Measurements from ENCODE around the gene GPD1.

GPD1 gene

DNA sequence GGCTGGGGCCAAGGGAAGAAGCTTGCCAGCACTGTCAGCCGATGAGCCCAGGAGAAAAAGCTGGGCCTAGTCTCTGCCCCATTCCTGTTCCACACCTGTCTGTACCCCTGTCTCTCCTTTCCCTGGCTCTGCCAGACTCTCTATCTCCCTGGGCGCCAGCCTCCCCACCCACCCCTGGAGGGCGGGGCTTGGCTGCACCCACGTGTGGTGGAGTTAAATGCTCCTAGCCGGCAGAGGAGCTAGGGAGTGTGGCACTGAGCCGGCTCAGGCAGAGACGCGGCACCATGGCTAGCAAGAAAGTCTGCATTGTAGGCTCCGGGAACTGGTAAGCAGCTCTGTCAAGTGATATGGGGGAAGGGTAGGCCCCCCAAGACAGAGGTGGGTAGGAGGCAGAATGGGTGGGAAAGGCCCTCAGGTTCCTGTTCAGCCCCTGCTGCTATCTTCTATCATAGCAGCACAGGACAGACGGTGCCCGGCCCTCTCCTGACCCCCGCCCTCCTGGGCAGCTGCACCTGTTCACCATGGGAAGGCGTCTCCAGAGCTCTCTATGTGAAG lies at the start of gene GPD1:
TSS of gene GPD1 (plus strand) at position 242 of the 555 bp plus-strand sequence. CDS start at position 285, 43 bp downstream.
- peak; percentile 48 to 60 for DNase-seq

DNA sequence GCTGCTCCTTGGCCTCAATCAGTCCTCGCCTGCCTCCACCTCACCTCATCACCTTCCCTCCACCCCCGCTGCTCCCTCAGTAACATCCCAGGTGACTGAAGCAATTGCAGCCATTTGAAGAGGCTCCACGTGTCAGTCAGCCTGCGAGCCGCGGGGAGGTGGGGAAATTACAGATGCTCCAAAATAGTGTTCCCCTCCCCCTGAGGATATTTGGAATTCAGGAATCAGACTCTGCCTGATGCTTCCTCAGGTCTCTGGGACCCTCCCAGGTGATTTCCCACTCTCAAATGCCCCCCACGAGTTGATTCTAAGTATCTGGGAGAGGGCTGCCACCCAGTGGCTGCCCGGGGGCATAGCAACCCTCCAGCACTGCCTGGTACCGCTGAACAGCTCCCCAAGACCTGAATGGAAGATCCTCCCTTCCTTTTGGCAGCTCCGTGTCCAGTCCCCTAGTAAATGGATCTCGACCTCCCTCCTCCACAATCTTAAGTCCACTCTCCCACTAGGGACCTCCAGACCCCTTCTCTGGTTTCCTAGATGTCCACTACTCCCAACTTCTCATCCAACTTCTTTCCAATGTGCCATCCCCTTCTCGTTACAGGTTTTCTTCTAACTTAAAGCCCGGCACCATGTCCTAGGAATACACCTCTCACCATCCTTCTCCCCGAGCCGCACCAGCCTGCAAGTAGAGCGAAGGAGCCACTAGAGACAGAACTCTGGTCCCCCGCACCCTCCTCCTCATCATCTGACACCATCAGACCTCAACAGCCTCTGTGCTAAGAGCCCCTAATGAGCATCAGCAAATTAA lies 47.8 kb upstream of the GPD1 start:
- DNase-seq, result peak; percentile 76

DNA sequence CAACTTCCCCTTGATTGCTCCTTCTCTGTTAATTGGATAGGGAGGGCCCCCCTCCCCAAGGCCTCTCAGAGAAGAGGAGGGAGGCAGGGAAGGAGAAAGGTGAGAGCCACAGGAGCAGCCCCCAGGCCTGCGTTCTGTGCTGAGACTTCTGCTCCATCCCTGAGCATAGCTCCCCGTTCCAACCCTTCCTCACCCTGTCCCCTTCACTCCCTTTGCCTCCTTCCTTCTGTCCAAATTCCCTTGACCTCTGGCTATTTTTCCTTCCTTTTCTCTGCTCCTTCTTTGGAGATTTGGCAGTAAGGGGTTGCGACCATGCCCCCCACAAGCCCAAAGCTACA lies 47.2 kb upstream of the GPD1 start:
- DNase-seq, result peak in 1 of 2 experiments; percentile 41

DNA sequence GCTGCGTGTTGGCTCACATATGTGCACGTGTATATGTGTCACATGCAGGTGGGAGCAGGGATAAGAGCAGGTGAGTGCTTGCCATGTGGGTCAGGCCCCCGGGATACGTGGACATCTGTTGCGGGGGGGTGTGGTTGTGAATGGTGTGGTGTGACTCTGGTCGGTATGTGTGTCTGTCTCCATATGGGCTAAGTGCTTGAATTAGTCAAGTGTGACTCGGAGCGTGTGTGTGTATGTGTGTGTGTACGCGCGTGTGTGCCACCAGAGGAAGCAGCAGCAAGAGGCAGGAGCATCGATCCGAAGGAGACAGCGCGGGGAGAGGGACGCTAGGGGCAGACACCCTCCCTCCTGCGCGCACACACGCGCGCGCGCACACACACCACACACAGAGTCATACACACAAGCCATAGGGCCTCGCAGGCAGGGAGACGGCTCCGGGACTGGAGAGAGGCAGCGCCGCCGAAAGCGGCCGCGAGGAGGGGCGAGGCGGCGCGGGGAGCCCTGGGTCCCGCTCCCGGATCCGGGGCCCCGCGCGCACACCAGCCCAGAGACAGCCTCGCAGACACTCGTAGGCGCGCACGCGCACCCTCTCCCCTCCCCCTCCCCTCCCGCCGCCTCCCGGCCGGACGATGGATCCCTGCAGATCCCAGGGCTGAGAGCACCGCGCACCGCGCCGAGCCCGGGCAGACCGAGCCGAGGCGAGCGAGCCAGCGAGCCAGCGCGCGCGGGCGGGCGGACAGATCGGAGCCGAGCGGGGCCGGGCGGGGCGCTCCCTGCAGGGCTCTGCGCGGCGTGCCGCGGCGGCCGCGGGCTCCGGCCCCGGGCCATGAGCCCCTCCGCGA lies 46.6 kb upstream of the GPD1 start, which contains the start of gene ASIC1:
TSS of gene ASIC1 (plus strand) at position 597 of the 842 bp plus-strand sequence. CDS start 1,171 bp downstream, outside the sequence.
- peak; percentile 72 to 79 for DNase-seq

DNA sequence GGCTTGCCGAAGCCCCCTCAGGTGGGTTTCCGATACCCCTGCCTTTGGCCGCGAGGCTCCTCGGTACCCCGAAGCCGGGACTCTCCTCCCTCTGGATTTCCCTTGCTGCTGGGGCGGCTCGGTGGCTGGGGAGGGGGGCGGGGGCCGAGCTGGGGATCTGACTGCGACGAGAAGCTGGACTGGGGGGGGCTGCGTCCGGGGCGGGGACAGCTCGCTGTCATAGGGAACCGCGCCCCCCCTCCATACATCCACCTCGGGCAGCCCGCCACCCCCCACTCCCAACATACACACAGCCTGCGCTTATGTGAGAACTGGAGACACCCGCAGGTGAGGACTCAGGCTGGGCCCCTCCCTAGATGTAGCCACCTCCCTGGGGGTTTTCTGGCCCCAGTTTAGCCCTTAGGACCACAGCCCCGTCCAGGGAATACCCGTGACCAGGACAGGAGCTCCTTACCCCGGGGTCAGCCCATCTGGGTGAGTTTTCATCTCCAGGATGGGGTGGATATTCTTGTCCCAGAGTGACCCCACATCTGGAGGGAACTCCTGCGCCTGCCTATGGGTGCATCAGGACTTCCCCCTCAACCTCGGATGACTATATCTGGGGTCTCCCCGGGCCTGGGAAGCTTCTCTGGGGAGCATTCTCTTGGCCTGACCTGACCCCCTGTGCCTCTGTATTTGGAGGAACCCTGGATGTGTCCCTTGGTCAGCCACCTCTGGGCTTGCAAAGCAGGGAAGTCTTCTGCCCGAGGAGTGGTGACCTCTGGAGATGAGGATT lies 45.7 kb upstream of the GPD1 start:
- DNase-seq, result peak; percentile 38 to 46

DNA sequence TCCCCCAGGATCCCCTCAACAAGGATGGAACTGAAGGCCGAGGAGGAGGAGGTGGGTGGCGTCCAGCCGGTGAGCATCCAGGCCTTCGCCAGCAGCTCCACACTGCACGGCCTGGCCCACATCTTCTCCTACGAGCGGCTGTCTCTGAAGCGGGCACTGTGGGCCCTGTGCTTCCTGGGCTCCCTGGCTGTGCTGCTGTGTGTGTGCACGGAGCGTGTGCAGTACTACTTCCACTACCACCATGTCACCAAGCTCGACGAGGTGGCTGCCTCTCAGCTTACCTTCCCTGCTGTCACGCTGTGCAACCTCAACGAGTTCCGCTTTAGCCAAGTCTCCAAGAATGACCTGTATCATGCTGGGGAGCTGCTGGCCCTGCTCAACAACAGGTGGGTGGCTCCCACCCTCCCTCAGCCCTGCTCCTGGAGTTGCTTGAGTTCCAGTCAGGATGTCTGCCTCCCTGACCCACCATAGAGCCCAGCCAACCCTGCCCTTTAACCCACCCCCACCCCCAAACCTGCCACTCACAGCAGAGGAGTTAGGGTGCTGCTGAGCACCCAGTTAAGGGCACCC lies 45.0 kb upstream of the GPD1 start:
- peak; percentile 40 to 51 for DNase-seq

DNA sequence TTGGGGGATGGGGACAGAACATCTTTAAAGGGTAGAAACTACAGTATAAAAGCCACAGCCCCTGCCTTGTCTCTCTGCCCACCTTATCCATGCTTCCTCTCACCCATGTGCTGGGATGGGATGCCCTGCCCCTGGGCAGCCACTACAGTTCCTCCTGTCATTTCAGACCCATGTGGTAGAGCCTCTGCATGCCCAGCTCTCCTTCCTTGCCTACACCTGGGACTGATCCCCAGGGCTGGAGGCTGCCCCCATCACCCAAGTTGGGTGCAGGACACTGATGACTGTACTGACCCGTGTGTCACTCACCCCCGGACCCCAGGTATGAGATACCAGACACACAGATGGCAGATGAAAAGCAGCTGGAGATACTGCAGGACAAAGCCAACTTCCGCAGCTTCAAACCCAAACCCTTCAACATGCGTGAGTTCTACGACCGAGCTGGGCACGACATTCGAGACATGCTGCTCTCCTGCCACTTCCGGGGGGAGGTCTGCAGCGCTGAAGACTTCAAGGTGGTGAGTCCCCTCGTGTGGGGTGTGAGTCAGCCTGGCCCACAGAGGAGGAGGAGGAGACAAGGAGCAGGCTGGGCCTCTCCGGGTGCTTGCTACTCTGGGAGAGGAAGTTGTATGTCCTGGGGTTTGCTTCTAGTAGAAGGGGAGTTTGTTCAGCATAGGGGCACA lies 44.2 kb upstream of the GPD1 start:
- peak; percentile 75 to 81 for DNase-seq

DNA sequence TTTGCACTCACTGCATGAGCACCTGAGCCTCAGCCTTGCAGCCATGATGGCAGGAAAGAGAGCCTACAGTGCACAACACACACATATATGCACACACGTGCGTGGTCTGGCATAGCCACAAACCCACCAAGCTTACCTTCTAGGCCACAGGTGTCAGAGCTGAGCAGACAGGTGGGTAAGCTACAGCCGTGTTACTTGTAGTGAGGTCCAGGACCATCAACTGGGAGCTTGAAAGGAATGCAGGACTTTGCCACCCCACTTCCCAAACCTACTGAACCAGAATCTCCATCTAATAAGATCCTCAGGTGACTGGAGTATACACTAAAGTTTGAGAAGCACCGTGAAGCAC lies 43.7 kb upstream of the GPD1 start:
- DNase-seq, result no peak

DNA sequence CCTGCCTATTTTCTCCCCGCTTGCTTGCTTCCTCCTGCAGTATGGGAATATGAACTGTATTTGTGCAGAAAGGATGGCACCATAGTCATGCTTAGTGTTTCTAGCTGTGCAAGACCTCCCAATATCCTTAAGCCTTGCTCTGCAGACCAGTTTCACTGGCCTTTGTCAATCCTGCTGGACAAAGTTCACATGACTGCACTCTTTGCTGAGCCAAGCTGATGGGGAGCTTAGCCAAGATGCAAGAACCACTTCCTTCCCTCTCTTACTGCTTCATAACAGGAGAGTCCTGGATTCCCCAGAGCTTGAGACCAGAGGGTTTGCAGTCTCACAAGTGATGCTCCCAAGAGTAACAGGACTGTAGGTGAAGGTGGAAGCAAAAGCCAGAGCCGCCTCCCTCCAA lies 42.6 kb upstream of the GPD1 start:
- no peak for DNase-seq

DNA sequence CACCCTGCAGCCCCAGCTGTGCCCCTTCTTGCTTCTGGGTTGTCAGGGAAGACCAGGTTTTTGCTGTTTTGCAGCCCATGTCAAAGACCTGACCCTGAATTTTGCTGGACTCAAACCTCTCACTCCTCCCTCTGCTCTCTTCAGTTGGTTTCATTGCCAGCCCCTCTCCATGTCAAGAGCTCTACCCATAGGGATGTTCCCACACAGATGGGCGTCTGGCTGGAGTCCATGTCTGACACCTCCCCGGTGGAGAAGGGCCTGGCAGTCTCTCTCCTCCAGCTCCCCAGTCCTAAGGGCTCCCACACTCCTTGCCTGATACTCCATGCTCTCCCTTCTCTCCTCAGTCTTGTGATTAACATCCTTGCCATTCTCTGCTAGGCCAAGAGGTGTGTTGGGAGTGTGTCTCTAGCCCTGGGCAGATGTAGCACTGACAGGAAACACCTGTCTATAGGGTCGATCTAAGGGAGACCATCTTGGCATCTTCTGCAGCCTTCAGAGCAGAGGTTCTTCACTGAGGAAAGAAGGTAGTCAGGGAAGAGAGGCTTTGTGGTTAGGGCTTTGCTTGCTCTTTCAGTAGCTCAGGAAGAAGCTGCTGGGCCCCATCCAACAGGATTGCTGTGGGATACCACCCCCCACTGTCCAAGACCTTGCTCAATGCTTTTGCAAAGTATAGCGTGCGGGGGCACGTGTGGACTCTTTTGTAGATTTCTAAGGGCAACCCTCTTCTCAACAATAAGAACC lies 41.7 kb upstream of the GPD1 start:
- DNase-seq, result no peak

DNA sequence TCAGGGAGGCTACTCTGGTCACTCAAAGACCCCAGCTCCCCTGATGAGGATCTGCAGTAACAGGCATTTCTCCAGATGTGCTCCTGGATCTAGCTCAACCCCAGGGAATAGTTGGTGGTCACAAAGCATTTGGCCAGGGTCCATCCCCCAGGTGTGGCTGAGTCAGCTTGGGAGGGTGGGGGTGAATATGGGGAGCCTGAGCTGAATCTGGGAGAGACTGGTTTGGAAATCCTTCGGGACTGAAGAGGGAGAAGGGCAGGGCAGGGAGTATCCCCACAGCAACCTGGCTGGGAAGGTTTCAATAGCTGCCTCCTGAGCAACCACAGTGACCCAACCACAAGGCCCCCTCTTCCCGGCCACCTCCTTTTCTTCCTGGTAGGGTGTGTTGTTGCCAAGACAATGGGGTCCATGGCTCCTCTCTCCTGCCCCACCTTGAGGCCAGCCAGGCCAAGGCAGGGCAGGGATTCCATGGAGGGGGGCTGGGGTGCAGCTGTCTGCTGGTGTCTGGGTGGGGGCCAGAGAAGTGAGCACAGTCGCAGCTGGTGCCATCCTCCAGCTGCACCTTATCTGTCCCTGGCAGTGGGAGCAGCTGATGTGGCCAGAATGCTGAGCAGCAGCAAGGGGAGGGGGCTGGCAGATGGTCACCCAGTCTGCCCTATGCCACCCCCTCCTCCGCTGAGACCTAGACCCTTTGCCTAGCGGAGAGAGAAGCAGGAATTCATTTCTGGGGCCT lies 40.9 kb upstream of the GPD1 start:
- no peak for DNase-seq

DNA sequence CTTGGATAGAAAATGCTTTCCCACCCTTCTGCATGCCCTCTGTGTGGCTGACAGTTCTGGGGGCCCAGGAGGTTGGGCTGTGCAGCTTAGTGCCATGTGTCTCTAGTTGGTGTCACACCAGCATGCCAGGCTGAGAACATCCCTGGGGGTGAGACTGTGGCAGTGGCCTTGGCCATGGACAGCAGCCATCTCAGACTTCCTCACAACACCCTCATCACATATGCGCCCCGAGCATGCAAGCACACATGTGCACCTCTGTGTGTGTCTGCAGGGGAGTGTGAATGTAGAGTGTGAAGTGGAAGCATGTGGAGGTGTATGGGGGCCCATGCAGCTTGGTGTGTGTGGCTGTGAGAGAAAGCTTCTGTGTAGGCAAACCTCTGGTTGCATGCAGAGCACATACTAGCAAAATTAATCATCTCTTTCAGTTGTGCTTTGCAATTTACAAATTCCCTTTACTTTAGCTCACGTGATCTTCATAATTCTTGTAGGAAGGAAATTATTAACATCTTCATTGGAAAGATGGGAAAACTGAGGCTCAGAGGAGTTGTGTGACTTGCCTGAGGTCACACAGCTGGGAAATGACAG lies 38.0 kb upstream of the GPD1 start:
- DNase-seq, result no peak

DNA sequence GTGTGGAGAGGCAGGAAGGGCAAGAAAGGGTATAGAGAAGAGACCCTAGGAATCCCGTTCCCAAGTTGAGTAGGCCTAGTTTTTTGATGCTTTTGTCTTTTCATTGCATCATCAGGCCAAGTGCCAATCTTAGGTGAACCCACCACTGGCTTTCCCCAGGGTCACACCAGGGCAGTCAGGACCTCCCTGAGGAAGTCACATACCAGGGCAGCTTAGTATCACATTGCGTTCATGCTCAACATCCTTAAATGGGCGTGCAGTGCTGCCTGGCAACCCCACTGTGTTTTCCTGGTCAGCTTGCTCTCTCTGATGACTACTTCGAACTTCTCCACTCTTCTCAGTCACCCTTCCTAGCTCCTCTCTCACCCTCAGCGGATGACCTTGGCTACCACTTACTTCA lies 37.4 kb upstream of the GPD1 start:
- DNase-seq, result no peak

DNA sequence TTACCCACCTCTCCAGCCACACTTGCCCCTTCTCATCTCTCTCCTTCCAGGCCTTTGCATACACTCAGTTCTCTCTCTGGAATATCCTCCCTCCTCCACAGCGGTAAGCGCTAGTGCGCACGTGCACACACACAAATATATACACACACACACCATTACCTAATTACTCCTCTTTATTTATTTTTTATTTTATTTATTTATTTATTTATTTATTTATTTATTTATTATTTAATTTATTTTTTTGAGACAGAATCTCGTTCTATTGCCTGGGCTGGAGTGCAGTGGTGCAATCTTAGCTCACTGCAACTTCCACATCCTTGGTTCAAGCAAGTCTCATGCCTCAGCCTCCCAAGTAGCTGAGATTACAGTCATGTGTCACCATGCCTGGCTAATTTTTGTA lies 34.7 kb upstream of the GPD1 start:
- no peak for DNase-seq

DNA sequence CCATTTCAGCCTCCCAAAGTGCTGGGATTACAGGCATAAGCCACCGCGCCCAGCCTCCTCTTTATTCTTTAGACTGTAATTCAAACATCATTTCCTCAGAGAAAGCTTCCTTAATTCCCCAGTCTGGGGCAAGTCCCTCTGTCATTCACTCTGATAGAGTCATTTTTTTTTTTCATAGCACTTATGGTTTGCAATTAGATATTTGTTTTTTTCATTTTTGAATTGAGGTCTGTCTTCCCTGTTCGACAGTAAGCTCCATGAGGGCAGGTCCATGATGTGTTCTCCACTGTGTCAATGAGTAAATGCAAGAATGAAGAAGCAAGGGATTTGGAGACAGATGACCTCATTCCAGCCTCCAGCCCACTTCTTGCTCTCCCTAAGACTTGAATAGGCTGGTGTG lies 34.3 kb upstream of the GPD1 start:
- no peak for DNase-seq

DNA sequence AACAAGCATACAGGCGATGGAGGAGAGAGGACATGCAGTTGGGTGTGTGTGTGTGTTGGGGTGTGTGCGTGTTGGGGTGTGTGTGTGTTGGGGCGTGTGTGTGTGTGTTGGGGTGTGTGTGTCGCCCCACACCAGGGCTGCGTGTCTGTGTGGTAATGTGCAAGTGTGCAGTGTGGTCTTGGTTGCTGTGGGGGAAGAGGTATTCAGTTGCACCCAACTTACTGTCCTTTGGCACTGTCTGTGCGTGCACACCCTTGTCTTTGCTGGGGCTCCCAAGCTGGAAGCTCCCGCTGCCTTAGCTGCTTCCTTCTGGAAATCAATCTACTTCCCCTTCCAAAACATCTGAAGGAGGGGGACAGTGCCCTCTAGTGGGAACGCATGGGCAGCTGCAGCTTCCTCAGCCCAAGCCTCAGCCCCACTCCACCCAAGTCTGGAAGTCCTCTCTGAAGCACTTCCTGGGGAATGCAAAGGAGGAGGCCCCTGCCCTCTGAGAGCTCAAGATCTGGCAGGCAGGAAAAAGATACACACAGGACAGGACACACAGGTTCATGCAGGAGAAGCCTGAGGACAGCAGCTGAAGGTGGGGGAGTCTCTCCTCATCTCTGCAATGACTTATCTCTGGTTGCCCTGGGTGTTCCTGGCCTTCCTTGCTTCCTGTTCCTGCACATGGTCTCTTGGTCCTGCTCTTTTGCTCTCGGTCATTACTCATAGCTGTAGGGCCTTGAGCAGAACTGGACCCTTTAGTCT lies 33.3 kb upstream of the GPD1 start:
- peak; percentile 76 for DNase-seq

DNA sequence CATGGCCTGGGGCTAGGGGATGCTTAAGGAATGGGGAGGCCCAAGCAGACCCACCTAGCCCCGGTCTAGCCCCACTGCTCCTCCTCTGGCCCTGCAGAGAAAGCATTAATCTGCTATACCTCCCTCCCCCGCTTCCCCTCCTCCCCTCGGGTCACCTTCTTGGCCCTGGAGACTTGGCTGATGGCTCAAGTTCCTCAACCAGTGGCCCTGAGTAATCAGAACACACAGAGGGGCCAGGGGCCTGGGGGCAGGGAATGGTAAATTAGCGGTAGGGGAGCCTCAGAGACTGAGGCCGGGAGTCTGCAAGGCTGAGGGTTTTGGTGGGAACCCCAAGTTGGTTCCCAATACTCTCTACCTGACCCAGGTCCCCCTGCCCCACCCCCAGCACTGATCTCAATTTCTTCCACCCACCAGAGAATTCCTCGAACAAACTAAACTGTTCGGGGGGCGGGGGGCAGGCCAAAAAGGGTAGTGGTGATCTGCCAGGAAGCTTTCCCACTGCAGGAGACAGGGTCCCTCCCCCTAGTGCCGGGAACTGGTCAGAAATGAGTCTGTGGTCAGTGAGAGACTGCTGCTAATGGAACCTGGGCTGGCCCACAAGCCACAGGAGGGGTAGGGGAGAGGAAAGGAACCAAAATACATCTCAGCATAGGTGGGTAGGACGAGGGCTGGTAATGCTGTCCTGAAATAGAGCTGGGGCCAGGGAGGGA lies 31.5 kb upstream of the GPD1 start:
- no peak for DNase-seq

DNA sequence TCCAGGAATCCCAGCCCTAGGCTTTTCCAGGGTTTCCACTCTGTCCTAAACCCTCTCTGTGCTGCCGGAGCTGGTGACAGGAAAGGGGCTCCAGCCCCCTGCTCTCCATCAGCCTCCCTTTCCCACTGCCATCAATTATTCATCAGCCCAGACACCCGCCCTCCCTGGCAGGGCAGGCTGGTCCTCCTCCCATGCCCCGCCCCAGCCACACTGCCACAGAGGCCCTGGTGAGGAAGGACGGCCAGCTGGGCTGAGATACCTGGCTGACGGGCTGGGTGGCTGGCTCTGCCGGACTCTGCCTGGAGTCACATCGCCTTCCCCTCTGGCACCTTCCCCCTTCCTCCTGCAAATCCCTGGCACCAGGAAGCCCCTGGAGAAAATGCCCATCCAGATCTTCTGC lies 30.6 kb upstream of the GPD1 start:
- no peak for DNase-seq

DNA sequence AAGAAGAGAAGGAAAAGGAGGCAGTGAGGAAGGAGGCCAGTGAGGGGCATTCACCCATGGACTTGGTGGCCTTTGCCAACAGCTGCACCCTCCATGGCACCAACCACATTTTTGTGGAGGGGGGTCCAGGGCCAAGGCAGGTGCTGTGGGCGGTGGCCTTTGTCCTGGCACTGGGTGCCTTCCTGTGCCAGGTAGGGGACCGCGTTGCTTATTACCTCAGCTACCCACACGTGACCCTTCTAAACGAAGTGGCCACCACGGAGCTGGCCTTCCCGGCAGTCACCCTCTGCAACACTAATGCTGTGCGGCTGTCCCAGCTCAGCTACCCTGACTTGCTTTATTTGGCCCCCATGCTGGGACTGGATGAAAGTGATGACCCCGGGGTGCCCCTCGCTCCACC lies 30.1 kb upstream of the GPD1 start:
- DNase-seq, result no peak
